NCI-H1105 treated with DMSO at 0.1 percent for 48 hours (cell line): ENCODE results near the gene MMD2.
"Not testable (repeated sequence)": the region's sequence is repeated elsewhere in the genome, so short reads cannot be mapped to it uniquely, and the experiment has no call there.

Experiments used
- DNase-seq: peaks from one replicate; lab custom pipeline; 2025; lab: John Stamatoyannopoulos, UW

The MMD2 gene

DNA sequence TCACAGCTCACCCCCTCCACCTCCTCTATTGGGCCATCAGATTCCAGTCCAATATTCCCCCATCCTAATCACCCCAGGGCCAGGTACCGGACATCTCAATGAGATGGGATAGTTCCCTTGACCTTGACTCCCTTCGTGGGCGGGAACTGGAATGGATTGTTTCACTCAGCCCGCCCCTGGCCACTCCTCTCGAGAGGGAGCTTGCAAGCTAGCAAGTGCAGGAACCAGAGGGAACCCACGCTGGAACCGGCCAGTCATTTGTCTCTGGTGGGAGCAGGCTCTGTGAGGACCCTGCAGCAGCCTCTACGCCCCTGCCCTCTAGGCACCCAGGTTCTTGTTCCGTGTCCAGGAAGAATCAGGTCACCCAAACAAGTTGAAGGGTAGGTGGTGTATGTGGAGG is 64.5 kb downstream of the MMD2 start:
- DNase-seq = no peak

DNA sequence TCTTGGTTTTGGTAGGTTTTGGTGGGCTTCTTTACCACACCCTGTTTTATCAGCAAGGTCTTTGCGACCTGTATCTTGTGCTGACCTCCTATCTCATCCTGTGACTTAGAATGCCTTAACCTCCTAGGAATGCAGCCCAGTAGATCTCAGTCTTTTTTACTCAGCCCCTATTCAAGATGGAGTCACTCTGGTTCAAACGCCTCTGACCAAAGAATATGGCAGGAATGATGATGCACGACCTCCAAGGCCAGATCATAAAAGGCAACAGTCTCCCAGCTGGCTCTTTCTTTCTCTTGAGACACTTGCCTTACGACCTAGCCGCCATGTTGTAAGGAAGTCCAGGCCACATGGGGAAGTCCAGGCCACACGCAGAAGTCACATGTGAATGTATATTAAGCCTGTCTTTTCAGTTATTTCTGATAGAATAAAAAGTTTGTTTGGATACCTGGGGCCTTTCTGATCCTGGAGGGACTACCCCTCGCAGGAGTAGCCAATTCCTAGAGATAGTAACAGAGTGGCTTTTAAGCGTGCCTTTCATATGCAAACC is 65.0 kb downstream of the MMD2 start:
- no peak for DNase-seq

DNA sequence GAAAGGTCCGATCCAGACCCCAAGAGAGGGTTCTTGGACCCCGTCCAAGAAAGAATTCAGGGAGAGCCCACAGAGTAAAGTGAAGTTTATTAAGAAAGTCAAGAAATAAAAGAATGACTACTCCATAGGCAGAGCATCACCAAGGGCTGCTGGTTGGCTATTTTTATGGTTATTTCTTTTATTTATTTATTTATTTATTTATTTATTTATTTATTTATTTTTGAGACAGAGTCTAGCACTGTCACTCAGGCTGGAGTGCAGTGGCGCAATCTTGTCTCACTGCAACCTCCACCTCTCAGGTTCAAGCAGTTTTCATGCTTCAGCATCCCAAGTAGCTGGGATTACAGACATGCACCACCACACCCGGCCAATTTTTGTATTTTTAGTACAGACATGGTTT is 65.8 kb downstream of the MMD2 start:
- not testable (repeated sequence) for DNase-seq

DNA sequence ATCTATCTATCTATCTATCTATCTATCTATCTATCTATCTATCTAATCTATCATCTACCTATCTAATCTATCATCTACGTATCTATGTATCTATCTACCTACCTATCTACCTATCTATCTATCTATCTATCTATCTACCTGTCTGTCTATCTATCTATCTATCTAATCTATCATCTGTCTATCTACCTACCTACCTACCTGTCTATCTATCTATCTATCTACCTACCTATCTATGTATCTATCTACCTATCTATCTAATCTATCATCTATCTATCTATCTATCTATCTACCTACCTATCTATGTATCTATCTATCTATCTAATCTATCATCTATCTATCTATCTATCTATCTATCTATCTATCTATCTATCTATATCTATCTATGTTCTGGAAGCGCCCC is 67.5 kb downstream of the MMD2 start:
- DNase-seq = not testable (repeated sequence)

DNA sequence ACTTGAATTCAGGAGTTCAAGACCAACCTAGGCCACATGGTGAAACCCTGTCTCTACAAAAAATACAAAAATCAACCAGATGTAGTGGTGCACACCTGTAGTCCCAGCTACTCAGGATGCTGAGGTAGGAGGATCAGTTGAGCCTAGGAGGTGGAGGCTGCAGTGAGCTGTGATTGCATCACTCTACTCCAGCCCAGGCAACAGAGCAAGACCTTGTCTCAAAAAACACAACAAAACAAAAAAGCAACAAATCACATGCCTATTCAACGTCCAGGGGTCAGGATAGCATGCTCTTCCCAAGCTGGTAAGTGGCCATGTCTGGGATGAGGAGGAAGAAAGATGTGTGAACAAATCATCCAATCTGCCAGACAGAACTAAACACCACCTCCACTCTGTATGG is 69.3 kb downstream of the MMD2 start:
- no peak for DNase-seq

DNA sequence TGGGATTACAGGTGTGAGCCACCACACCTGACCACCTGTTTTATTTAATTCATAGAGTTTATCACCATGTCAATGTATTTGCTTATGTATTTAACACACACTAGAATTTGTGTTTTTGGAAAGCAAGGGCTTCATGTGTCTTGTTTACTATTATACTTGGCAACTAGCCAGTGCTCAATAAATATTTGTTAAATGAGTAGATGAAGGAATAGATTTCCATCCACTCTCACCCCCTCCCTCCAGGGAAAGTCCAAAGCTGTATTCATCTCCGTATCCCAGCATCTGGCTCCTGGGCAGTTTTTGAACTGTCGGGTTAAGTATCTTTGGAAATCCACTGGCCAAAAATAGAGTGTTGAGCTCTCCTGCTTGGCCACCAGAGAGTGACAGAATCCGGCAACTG is 70.8 kb downstream of the MMD2 start:
- DNase-seq = no peak

DNA sequence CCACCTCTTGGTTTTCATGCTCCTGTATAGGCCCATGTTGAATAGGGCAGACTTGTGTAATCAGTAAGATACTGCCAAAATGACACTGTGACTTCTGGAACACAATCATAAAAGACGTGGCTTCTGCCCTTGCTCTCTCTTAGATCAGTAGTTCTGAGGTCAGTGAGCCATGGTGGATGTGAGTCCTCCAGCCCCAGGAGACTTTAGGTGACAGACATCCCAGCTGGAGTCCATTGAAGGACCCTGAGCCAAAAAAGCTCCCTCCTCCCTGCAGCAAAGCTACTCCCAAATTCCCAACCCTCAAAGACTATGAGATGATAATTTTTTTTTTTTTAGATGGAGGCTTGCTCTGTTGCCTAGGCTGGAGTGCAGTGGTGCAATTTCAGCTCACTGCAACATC is 72.3 kb downstream of the MMD2 start:
- no peak for DNase-seq

DNA sequence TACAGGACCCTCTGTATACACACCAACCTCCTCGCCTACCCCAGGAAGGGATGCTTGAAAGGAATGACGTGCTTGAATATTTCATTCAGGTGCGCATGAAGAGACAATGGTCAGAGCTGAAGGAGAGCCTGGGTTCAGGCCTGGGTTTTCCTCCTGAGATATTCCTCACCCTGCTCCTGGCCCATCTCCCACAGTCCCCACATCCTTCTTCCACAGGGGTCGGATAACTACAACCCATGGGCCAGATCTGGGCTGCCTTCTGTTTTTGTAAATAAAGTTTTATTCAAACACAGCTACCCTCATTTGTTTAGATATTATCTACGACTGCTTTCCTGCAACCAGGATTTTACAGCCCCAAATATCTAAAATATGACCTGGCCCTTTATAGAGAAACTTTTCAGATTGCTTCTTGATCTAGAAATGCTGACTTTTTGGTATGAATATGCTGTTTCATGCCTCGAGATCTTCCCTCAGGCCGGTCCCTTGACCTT is 73.6 kb downstream of the MMD2 start:
- no peak for DNase-seq

DNA sequence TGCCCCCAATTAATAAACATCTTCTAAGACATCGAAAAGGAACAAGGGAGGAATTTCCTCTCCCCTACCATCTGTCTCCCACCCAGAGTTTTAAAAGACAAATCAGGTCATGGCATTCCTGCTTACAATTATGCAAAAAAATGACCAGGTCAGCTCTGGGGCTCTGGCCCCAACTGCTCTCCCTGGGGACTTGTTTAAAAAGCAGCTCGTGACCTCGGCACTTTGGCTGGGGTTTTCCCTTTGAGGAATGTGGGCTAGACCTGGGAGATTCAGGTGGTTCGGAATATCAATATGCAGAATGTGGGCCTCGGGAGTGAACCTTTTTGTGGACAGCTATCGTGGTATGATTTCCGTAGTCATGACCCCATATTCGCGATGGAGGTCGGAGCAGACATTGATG is 74.8 kb downstream of the MMD2 start:
- no peak for DNase-seq

DNA sequence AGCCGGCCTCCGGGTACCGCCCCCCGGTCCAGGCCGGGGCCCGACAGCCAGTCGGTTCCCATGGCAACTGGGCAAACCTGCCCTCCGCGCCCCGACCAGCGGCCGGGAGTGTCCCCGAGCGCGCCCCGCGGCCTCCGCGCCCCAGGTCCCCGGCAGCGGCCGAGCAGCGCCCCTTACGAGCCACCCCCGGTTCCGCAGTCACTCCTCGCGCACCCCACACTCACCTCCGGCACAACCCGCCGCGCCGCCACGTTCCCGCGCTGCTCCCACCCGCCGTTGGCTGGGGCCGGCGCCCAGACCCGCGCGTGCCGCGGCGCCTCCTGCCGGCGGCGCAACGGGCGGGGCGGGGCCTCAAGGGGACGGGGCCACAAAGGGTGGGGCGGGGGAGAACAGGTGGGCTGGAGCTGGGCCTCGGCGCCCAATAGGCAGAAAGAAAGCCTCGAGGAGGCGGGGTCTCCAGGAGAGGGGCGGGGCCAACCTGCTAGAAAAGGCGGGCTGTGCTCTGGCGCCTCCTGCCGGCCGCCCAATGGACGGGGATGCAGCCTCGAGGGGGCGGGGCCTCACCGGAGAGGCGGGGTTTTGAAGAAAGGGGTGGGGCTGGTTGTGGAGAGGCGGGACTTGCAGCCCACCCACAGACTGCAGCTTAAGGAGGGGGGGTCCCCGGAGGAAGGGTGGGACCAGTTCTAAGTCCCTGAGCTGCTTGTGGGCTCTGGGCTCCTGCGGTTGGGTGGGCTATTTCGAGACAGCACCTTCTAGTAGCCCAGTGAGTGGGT is 75.4 kb downstream of the MMD2 start, which contains the start of gene RADIL:
TSS of gene RADIL (minus strand) at position 345 of the 773 bp plus-strand sequence. CDS start 5,577 bp downstream, outside the sequence.
- DNase-seq = peak; percentile 82

DNA sequence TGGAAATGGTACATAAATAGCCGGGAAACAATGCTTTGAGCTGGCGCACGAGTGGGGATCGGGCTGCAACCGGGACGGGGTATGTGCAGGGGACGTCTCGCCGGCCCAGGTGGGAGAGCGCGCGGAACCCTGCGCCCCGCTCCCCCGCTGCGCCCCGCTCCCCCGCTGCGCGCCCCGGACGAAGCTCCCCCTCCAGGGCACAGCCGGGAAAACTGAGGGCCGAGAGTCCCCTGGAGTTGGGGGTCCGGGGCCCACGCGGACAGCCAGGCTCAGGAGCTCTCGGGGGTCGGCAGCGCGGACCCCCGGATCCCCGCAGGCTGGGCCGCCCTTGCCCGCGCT is 76.0 kb downstream of the MMD2 start:
- no peak for DNase-seq

DNA sequence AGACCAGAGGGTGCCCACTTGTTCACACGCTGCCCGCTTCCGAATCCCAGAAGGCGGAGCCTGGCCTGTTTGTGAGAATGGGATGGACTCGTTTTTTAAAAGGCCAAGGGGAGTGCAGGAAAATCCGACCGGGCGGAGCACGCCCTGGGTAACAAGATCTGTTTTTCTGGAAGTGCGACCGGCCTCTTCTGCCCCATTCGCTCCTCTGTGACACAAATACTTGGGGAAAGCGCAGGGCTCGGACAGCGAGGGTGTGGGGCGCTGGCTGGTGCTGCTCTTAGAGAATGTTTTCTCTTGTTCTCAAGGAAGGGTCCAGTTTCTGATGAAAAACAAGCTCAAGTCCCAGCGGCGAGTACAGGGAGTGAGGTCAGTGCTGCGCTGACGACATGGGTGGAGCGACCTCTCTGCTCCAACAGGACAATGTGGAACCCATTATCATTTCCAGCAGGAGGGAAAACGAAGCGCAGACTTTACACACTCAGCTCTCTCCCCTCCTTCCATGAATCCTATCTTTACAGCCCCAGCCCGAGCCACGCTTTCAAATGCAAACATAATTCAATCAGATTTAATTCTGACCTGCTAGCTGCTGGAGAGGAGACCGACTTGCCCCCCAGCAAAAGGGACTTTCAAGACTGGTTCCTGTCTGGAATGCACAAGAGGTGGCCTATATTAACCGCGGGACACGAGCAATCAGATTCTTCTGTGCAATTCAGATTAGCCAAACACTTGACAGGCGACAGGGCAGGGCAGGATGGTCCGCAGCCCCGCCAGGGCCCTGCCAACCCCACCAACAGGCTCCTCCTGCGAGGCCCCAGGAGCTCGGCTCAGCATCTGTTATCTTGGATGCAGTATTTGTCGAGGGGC is 76.6 kb downstream of the MMD2 start:
- peak; percentile 10 for DNase-seq

DNA sequence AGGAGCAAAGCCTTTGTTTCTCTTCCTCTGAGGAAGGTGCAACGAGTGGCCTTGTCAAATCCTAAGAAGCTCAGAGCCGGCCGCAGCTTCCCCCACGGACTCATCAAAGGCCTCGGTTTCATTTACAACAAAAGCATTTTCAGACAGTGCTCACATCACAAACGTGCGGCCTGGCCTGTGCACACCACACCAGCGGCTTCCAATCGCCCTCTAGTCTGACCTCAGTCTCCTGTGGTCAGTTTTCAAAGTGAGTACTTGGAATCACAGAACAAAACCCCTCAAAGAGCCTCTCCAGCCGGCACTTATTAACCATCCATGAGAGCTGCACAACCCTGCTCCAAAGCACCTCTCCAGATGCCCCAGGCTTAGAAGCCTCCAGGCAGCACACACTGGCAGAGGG is 78.8 kb downstream of the MMD2 start:
- DNase-seq = no peak

DNA sequence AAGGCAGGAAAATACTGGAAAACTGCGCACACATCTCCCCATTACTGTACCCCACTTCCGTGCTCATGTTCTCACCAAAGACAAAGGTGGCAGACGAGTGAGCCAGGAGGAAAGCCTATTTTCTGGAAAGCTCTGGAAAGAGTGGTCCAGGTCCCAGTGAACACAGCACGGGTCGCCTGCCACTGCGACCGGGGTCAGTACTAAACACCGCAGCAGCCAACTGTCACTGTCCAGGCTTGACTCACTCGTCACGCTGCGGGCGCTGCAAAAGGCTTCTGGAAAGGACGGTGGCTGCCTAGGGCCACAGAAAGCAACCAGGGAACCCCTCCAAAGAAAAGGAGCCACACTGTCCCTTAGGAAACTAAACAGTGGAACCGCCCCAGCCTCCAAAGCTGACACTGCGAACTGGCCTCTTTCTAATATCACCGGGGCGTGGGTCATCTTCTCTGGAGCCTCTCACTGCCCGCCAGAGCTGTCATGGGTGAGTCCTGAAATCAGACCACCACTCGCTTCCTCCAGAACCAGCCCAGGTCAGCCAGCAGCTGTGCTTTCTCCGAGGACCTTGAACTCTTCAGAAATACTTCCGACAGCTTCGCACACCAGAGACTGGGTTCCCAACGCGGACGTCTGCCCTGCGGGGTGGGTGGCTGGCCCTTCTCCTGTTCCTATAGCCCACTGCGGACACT is 79.4 kb downstream of the MMD2 start:
- DNase-seq = no peak

DNA sequence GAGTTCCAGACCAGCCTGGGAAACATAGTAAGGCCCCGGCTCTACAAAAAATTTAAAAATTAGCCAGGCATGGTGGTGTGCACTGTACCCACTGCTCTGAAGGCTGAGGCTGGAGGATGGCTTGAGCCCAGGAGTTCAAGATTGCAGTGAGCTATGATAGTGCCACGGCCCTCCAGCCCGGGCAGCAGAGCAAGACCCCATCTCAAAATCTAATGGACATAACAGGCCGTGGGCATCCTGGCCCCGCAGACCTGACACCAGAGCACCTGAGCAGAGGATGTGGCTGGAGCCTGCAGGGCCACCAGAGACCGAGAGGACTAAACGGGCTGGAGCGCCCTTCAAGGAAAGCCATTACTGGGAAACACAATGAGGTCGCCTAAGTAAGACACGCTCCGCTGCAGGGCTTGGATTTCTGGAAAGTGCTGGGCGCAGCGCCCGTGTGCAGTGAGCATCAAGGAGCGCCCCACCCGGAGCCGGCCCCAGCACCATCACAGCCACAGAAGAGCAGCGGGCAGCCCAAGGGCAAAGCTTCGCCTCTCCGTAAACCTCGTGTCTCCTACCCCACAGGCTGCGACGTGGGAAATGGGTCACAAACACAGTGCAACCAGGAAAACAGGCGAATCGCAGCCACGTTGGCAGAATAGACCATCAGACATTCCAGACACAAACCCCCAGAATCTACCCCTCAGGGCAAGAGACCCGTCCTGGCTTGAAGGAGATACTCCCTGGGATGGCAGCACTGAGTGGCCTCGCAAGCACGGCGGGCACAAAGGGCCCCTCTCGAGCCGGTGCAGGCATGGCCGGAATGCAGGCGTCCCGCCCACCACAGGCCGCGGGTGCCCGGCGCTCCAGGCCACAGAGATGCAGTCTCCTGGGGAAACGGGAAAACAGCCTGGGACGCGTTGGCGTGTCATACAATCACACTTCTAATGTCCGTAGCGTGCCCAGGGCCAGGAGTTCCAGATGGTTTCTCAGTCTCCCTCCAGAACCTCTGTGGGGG is 80.4 kb downstream of the MMD2 start:
- DNase-seq = no peak

DNA sequence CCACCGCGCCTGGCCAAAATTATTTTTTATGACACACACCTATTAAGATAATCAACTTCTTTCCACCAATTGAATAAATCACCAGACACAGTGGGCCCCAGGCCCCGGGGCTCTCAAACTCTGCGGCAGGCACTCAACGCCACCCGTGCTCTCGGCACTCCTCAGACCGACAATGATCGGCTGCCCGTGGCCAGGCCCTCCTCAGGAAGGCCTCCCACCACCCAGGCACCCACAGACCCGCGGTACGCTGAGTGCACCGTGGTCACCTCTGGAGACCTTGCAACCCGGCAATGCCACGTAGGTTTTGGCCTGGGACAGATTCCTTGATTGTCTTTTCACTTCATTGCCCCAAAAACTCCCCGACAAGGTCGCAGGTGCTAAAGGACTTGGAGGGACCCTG is 82.4 kb downstream of the MMD2 start:
- no peak for DNase-seq

DNA sequence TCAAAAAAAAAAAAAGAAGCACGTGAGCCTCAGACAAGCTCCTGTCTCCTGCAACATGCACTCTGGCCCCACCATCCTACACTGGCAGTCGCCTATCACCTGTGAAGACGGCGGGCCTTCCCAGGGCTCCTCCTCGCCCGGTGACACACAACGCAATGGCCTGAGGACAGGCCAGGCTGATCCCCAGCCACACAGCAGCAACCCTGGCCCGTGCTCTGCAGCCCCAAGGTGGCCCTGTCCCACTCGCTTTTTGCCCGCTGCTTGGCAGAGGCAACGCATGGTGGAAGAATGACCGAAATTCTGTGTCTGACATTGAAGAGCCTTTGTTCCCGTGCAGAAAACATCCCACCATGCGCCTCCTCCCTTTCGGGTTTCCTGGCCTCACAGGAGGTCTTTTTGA is 83.6 kb downstream of the MMD2 start:
- no peak for DNase-seq

DNA sequence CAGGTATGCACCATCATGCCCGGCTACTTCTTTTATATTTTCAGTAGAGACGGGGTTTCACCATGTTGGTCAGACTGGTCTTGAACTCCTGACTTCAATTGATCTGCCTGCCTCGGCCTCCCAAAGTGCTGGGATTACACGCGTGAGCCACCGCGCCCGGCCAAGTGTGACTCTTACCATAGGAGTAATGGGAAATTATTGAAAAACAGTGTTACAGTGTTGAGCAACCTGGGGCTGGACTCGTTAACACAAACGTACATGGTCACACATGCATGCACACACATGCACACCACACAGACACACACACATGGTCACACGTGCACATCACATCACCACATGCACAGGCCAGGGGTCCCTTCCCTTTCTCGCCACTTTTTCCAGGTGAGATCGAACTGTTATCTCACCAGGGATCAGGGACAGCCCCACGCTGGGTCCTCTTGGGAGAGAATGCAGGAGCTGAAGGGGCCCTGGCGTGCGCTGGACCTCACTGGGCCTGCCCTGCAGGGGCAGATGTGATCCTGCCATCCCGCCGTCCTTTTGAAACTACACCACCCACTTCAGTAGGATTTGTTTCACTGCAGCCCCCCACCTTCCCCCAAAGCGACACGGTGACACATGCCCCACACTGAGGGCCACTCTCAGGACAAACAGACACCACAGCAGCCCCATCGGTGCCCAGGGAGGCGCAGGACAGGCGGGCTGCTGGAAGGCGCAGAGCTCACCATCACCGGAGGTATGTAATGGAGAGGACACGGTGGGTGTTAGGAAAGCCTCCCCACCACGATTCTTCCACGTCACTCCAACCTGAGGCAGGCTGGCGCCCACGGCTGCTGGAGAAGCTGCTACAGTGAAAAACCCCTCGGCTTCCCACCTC is 85.7 kb downstream of the MMD2 start:
- DNase-seq = no peak

DNA sequence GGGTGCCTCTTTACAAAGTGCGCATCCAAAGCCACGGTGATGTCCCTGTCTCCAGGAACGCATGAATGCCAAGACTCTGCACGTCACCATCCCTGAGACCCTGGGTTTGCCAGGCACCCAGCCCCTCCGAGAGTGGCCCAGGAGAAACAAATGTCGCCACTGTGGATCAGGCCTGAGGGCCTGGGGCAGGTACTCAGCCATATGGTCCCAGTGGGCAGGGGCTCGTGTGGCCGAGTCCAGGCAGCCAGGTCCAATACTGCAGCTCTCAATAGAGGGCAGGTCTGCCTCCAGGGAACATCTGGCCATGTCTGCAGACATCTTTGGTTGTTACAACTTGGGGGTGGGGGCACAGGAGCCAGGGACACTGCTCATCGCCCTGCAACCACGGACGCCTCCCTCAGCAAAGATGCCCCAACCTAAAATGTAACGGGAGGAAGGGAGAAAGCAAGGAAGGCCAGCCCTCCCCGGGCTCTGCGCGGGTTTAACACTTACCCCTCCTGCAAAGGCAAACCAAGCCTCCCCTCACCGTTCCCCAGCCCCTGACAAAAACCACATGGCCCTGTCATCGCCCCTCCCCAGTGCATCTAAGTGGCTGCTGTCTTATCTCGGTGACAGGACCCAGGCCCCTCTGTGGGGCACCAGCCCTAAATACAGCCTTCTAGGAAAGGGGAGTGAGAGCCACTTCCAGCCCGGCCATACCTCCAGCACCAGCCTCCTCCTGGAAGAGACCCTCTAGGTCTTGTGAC is 86.9 kb downstream of the MMD2 start:
- no peak for DNase-seq
